Activated CD8-positive, alpha-beta memory T cell treated with anti-CD3 and anti-CD28 coated beads, Interleukin-2, amount 50 U/mL, for 4 hours (primary cell): ENCODE results near the gene TERT.
"Not testable (repeated sequence)": the region's sequence is repeated elsewhere in the genome, so short reads cannot be mapped to it uniquely, and the experiment has no call there.

Experiments
- DNase-seq: peaks from one replicate; pipeline ENCODE4 v3.0.0-alpha.2; 2020

The TERT gene

DNA sequence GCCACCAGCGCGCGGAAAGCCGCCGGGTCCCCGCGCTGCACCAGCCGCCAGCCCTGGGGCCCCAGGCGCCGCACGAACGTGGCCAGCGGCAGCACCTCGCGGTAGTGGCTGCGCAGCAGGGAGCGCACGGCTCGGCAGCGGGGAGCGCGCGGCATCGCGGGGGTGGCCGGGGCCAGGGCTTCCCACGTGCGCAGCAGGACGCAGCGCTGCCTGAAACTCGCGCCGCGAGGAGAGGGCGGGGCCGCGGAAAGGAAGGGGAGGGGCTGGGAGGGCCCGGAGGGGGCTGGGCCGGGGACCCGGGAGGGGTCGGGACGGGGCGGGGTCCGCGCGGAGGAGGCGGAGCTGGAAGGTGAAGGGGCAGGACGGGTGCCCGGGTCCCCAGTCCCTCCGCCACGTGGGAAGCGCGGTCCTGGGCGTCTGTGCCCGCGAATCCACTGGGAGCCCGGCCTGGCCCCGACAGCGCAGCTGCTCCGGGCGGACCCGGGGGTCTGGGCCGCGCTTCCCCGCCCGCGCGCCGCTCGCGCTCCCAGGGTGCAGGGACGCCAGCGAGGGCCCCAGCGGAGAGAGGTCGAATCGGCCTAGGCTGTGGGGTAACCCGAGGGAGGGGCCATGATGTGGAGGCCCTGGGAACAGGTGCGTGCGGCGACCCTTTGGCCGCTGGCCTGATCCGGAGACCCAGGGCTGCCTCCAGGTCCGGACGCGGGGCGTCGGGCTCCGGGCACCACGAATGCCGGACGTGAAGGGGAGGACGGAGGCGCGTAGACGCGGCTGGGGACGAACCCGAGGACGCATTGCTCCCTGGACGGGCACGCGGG is at the start of gene TERT:
Gene TERT, minus strand, starts transcription at position 234 of the 815 bp plus-strand sequence. Its CDS starts 79 bp downstream, at position 155.
- peak; percentile 80 for DNase-seq

DNA sequence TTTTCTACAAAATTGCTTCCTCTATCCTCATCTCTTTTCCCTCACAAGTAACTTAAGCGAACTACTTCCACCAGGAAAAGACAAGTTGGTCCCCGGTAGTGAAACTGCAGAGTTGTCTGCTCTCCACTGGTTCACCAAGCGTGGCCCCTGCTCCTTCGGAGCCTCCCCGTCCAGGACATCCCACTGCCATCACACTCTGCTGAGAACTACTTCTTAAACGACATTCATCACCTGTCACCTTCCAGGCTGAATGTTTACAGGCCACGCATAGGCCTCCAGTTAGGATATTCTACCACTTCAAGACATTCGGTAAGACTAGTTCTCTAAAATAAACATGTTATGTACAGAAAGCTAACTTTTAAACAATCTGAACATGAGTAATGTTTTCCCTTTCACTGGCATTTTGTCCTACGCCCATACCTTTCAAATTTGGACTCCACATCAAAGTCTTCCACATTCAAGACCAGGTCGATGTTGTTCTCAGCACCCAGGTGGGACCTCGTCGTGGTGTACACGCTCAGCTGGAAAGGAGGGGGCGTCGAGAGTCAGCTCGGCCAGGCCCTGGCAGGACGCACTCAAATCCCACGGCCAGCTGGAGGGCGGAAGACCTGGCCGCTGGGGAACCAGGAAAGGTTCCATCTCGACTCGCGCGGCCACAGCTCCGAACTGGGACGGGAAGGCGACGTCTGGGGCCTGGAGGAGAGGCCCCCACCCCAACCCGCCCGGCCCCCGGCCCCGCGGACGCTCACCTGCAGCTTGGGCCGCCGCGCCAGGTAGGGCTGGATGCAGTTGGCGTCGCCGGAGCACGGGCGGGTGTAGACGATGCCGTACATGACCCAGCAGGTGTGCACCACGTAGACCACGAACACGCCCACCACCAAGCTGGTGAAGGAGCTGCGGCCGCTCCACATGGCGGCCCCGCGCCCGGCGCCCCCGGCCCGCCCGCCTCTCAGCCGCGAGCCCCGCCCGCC is 49.3 kb upstream of the TERT start:
- peak; percentile 30 for DNase-seq

DNA sequence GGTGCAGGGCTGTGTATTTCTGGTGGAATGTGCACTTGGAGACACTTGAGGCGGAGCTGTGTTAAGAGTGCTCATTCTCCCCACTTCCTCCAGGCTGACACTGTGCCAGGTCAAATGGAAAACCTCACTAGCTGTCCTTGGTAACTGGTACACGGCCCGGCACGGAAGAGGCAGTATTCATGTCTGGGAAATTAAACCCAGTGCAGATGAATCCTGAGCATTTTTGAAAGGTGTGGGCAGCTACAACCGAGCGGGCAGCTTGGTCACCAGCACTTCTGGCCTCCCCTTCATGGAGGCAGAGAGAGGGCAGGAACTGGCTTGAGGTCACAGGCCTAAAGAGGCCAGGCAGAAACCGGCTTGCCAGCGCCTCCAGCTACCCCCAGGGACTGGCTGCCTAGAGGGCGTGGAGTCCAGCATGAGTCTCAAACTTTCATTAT is 48.5 kb upstream of the TERT start:
- DNase-seq: no peak

DNA sequence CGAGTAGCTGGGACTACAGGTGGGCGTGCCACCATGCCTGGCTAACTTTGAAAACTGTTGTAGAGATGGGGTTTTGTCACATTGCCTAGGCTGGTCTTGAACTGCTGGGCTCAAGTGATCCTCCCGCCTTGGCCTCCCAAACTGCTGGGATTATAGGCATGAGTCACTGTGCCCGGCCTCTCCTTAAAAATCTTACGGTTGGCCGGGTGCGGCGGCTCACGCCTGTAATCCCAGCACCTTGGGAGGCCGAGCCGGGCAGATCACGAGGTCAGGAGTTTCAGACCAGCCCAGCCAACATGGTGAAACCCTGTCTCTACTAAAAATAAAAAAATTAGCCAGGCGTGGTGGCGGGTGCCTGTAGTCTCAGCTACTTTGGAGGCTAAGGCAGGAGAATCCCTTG is 47.8 kb upstream of the TERT start:
- DNase-seq: not testable (repeated sequence)

DNA sequence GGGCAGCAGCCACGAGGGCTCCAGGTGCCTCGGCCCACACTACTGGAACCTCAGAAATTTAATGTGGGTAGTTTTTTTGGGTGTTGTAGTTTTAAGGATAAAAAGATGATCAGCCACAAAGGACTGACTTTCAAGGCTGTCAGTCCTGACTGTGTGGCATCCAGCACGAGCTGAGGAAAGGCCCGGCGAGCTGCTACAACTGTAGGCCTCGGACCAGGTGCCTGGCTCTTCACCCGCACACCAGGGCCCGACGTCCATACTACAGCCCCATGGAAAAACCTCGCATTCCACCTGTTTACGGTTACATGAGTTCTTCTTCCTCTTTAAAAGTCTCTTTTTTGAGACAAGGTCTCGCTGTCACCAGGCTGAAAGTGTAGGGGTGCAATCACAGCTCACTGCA is 47.4 kb upstream of the TERT start:
- DNase-seq: no peak

DNA sequence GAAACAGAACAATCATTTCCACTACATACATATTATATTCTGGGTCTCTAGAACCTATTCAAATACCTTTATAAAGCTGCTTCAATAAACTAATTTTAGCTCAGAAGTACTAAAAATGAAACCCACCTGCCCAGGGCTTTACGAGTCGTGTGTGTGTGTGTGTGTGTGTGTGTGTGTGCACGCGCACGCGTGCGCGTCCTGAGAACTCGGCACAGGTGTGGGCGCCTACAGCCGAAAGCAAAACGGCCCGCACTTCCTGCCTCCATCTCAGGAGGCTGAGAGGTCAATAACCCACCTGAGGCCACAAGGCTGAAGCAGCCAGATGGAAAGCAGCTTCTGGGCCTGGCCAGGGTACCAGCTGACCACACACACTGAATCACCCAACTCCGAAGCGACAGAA is 47.0 kb upstream of the TERT start:
- DNase-seq: no peak

DNA sequence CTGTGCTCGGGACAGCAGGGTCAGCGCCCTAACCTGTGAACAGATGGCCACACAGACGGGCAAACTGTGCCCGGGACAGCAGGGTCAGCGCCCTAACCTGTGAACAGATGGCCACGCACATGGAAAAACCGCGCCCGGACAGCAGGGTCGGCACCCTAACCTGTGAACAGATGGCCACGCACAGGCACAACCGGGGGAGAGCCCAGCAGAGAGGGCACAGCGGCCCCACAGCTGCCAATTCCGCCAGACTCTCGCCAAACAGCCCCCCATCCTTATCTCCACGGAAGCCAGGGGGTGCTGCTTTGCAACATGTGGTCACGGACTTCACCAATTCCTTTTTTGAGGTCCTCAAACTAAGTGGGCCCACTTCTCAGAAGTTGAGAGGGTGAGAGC is 44.9 kb upstream of the TERT start:
- not testable (repeated sequence) for DNase-seq

DNA sequence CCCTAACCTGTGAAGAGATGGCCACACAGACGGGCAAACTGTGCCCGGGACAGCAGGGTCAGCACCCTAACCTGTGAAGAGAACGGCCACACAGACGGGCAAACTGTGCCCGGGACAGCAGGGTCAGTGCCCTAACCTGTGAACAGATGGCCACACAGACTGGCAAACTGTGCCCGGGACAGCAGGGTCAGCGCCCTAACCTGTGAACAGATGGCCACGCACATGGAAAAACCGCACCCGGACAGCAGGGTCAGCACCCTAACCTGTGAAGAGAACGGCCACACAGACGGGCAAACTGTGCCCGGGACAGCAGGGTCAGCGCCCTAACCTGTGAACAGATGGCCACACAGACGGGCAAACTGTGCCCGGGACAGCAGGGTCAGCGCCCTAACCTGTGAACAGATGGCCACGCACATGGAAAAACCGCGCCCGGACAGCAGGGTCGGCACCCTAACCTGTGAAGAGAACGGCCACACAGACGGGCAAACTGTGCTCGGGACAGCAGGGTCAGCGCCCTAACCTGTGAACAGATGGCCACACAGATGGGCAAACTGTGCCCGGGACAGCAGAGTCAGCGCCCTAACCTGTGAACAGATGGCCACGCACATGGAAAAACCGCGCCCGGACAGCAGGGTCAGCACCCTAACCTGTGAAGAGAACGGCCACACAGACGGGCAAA is 44.4 kb upstream of the TERT start:
- DNase-seq: not testable (repeated sequence)

DNA sequence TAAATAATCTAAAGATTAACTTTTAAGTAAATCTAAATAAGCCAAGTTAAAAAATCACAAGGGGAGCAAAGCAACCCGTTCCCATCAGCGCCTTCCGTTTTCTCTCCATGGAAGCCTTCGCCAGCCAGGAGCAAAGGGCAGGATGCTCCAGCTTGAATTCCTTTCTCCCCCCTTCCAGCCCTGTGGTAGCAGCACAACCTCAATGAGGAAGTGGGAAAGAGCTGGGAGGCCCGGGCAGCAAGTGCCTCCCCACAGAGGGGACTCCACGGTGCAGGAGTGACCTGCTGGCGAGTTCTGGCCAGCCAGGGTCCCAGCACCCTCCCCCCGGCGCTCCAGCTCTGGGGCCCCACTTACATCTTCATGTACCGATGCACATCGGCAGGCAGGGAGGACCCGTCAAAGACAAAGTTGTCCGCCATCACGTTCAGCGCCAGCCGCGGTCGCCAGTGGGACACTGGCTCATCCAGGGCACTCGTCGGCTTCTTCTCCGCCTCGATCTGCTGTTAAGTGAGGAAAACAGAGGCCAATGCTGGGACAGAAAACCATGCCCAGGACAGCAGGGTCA is 43.7 kb upstream of the TERT start:
- no peak for DNase-seq

DNA sequence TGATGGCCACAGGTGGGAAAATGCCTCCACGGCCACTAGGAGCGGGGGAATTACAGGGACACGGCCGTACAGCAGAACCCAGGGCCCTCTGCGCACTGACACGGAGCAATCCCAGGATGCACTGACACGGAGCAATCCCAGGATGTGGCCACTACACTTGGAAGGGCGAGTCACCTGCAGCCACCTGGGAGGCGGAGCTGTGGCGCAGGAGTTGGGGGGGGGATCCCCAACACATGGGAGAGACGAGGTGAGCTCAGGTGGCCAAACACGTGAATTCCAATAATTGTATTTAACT is 43.3 kb upstream of the TERT start:
- DNase-seq: no peak

DNA sequence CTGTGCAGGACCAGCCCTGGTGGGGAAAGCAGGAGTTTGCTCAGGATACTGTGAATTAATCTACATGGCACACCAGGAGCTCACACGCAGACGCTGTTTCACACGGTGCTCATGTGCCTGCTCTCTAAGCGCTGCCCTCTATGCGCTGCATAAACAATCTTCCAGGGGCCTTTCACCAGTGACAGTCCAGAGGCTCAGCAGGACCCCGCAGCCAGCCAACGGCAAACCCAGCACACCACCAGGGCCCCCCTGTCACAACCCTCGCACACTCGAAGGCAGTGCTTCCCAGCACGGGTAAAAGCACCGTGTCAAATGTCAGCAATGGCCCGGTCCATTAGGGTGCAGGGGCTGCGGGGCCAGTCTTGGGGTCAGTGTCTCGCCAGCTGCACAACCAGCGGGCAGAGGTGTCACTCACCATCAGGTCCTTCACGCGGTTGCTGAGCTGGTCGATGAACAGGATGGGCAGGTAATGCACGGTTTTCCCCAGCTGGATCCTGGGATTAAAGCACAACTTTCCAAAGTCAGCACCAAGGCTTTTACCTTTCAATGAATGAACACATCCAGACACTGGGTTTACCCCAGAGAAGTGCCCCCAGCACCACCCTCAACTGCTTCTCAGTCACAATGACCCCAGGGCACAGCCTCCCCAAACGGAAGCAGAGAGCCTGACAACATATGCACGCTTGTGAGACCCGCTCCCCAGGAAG is 42.8 kb upstream of the TERT start:
- DNase-seq: no peak

DNA sequence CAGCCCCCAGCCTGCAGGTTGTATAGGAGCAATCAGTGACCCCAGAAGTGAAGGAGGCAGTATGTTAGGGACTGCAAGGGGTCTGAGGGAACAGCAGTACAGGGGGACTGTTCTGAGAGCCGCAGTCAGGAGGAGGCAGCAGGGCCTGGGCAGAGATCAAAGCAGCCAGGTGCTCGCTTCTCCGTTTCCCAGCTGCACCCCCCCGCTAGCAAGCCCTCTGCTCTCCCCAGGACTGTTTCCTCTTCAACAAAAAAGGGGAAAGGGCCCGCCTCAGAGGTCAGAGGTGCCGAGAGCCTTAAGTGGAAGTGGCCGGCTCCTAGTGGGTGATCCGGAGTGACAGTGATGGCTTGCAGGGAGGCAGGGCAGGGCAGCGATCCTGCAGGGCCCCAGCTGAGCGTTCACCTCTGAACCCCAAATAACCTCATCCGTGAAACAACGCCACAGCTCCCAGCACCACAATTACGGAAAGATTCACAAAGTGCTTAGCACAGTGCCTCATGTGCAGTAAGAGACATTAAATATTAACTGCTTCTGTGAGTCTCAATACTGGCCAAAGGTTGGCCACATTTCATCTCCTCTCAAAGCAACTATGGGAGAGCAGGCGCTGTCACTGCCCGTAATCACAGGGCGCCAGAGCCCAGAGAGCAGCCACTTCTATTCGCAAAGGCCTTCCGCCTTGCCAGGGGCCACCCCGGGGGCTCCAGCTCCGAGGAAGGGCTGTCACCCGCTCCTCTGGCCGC is 42.1 kb upstream of the TERT start:
- DNase-seq: no peak

DNA sequence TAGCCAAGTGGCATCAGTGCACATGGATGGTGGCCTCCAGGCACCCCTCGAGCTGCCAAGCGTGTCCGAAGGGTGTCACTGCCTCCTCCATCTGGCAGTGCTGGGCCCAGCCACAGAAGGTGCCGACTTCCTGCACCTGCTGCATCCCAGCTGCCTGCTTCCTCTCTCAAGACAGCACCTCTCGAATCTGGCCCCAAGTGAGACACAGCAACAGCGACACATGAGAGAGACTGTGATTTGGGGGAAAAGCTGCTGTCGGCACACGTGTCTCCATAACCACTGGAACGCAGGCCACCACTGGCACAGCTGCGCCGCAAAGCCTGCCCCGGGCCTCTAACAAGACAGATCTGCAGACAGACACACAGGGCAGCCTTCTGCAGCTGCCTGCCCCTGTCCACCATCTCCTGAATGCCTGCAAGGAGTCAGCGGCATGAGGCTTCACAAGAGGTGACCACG is 41.3 kb upstream of the TERT start:
- DNase-seq: no peak

DNA sequence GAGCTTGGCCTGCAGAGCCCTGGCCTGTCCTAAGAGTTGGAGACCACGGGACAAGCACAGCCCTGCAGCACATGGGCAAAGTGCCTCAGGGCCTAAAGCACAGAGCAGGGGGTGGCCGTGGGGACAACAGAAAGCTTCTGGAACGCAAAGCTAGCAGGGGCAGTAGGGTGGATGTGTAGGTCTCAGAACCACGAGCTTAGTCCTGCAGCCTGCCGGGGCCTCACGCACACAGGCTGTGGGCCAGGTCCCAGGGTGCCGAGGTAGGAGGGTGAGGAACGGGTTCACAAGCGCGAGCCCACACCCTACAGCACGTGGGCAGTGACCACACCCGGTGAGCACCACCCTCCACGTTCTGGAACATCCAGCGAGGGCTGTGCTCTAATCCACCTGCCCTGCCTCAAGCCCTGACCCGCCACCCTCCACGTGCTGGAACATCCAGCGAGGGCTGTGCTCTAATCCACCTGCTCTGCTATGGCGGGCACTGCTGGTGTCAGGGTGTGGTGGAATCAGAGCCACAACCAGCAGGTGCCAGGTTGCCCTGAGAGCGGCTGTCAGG is 40.8 kb upstream of the TERT start:
- no peak for DNase-seq

DNA sequence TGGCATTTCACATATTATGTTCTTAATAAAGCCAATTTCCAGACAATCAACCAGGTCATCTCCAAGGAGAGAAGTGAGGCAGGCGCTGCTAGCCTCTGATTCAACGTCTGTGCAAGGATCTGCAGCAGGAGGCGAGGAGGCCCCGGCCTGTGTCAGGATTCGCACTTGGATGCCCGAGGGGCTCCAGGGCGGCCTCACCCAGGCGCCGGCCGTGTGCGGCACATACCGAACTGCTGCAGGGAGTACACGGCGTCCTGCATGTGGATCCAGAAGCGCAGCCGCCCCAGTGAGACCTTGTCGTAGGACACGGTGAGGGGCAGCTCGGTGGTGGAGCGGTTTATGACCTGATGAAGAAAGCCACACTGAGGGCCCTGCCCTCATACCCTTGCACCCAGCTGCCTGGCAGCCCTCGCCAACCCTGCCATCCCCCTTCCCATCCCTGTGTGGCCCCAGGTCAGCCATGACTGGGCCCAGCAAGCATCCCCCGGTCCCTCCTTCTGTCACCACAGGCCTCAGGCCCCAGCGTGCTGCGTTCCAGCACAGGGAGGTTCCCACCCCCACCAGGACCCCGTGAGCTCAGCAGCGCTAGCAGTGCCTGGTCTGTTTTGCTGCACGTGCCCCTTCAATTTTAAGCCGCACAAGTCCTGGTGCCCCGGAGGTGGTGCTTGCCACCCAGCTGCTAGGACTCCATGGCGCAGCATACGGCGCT is 40.1 kb upstream of the TERT start:
- no peak for DNase-seq

DNA sequence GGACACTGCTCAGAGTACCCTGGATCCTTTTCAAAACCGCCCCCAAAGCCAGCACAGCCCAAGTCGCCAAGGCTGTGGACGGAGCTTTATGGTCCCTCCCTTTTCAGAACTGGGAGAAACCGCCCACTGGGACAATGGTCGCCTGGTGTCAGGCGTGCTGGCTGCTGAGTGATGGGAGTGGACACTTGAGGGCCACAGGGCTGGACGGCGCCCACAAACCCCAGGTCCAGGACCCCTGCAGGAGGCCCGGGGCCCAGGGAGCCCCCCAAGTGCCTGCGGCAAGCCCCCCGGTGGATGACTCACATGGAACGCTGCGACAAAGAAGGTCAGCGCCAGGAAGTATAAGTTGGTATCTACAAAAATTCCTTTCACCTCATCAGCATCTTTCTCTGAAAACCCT is 39.1 kb upstream of the TERT start:
- DNase-seq: no peak

DNA sequence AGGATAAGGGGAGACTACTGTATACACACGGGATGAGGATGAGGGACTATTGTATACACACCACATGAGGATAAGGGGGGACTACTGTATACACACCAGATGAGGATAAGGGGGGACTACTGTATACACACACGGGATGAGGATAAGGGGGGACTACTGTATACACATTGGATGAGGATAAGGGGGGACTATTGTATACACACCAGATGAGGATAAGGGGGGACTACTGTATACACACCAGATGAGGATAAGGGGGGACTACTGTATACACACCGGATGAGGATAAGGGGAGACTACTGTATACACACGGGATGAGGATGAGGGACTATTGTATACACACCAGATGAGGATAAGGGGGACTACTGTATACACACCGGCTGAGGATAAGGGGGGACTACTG is 38.4 kb upstream of the TERT start:
- not testable (repeated sequence) for DNase-seq

DNA sequence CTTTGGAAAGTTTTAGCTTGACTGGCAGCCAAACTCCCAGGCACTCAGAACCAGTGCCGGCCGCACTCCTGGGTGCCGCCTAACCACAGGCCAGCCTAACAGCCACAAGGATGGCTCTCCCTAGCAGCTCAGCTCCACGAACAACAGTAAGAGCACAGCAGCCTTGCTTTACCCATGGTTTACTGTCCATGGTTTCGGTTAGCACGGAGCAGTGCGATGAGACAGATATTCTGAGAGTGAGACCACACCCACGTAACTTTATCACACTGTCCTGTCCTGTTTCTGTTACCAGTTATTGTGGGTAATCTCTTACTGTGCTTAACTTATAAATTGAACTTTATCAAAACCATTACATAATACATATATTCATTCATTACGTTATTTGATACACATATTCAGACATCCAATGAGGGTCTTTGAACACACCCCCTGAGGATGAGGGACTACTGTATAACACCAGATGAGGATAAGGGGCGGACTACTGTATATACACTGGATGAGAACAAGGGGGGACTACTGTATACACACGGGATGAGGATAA is 37.7 kb upstream of the TERT start:
- no peak for DNase-seq

DNA sequence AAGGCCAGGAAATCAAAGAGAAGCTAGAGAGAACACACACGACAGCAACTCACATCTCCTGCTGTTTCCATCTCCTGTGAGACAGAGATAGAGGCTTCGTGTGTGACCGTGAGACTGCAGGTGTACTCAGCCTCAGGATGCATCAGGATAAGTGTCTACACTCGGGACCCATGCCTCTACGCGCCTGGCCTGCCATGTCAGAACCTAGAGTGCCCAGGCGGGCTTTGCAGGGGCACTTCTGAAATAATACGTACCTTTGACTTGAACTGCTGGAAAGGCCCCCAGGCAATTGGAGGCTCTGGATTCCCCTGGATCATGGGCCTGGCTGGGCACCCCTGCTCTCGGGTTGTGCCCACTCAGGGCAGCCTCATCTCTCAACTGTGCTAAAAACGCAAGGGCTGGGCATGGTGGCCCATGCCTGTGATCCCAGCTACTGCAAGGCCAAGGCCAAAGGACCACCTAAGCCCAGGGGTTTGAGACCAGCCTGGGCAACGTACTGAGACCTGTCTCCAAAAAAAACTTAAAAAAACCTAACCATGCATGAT is 37.1 kb upstream of the TERT start:
- no peak for DNase-seq
